CD4-positive, alpha-beta T cell (primary cell): ENCODE results near the gene ZNF574. TPM values are rescaled to one million over a fixed set of nuclear protein-coding genes. Genes with fewer than 3 reads are reported as not detected.

Experiments used
- ATAC-seq: fragments of 200-7000 bp; cut with Tn5 transposase; one replicate; pipeline ENCODE4 v1.10.0; 2022; ENCODE audit warnings: mild to moderate bottlenecking; ENCODE audit not compliant: poor library complexity
- CTCF ChIA-PET: fragments of 350-600 bp; sonication (Branson Sonifier 250); formaldehyde crosslinking; loops from one replicate; lab custom pipeline; 2021; ENCODE audit warnings: antibody characterized with exemption, inconsistent platforms; lab: Charles Lee
- POLR2A ChIA-PET: fragments of 350-600 bp; sonication (Branson Sonifier 250); formaldehyde crosslinking; loops from one replicate; lab custom pipeline; 2021; ENCODE audit warnings: antibody characterized with exemption, inconsistent platforms; lab: Charles Lee
- DNase-seq, 14 experiments: peaks; one replicate each; pipeline ENCODE4 v3.0.0-alpha.2; 2013 to 2020; ENCODE audit warnings: mixed read lengths in 2 of 14
- H3K27ac ChIP-seq, 2 donors: one replicate each; pipeline versions ENCODE4 v1.5.1 to v1.7.0; 2013; ENCODE audit warnings: low read length in 2 of 2, low read depth in 1 of 2, mild to moderate bottlenecking in 1 of 2
- H3K27me3 ChIP-seq, 2 experiments: 1 replicate in 1 of 2; 2 replicates in 1 of 2; pipeline versions ENCODE4 v1.6.1 to v1.7.0; 2013; ENCODE audit warnings: low read length in 2 of 2, control low read depth in 1 of 2, mild to moderate bottlenecking in 1 of 2, moderate library complexity in 1 of 2; ENCODE audit not compliant: insufficient read depth in 2 of 2, control insufficient read depth in 1 of 2
- H3K36me3 ChIP-seq: one replicate; pipeline ENCODE4 v1.6.1; 2013; ENCODE audit warnings: low read length, control low read depth; ENCODE audit not compliant: insufficient read depth
- H3K4me1 ChIP-seq: one replicate; pipeline ENCODE4 v1.6.1; 2013; ENCODE audit warnings: low read length, control low read depth; ENCODE audit not compliant: insufficient read depth
- H3K4me3 ChIP-seq: one replicate; pipeline ENCODE4 v1.5.1; 2013; ENCODE audit warnings: mild to moderate bottlenecking, low read length, moderate library complexity
- H3K9me3 ChIP-seq, 2 experiments: 1 replicate in 1 of 2; 2 replicates in 1 of 2; pipeline versions ENCODE4 v1.6.1 to v1.7.0; 2013; ENCODE audit warnings: low read length in 2 of 2, mild to moderate bottlenecking in 2 of 2, control low read depth in 1 of 2, moderate library complexity in 1 of 2; ENCODE audit not compliant: control insufficient read depth in 1 of 2, insufficient read depth in 1 of 2
- H3K27ac Mint-ChIP-seq: one replicate; pipeline ENCODE4 v1.8.0; 2020; ENCODE audit warnings: mixed read lengths
- H3K27me3 Mint-ChIP-seq: one replicate; pipeline ENCODE4 v1.8.0; 2021; ENCODE audit warnings: mixed read lengths
- H3K36me3 Mint-ChIP-seq: one replicate; pipeline ENCODE4 v1.8.0; 2021; ENCODE audit warnings: low read depth, mixed read lengths
- H3K4me1 Mint-ChIP-seq: one replicate; pipeline ENCODE4 v1.8.0; 2021; ENCODE audit warnings: low read depth, mixed read lengths
- H3K4me3 Mint-ChIP-seq: one replicate; pipeline ENCODE4 v1.8.0; 2020; ENCODE audit warnings: mild to moderate bottlenecking, mixed read lengths
- H3K9me3 Mint-ChIP-seq: one replicate; pipeline ENCODE4 v1.8.0; 2020; ENCODE audit warnings: mixed read lengths
- CTCF ChIP-seq: fragments of 200-600 bp; IDR thresholded peaks from one replicate; pipeline ENCODE4 v1.8.0; 2022; ENCODE audit warnings: antibody characterized with exemption, mild to moderate bottlenecking
- intact Hi-C, 2 experiments: fragments of 100-400 bp; cut with DNase I in 1 of 2; cut with micrococcal nuclease in 1 of 2; formaldehyde crosslinking; loops; one replicate each; pipeline versions ENCODE4 v1.15.1 to v1.9.0; 2023 to 2025; cut with DNase I, micrococcal nuclease
- total RNA-seq, 174 experiments: library from RNA in 2 of 174; stranded (reverse) in 2 of 174; gene quantifications; one replicate each; pipeline ENCODE4 v1.2.3 and lab custom pipeline; 2021 to 2026

ZNF574 gene
- total RNA-seq, 2 experiments from 2014 or later: 21.5 to 24.0 TPM

- CTCF ChIA-PET: interaction anchor here (1.3 kb wide), 1 partner anchor 14 kb away, joined by 6 read pairs; no protein-coding TSS in a partner anchor
- peak in 1 of 14 experiments; percentile 19 for DNase-seq
- H3K4me3 Mint-ChIP-seq: peak overlapping the region; percentile 3
Observed at GRCh38 chr19:42048992-42049391, 27.0 kb upstream of the ZNF574 start.

GRCh38 chr19:42051166-42052115 lies 24.5 kb upstream of the ZNF574 start:
- CTCF ChIA-PET: interaction anchor here (0.6 kb wide), 1 partner anchor 215 kb away, joined by 3 read pairs; no protein-coding TSS in a partner anchor
- ATAC-seq (no peak), DNase-seq (no peak)
- intact Hi-C loops: no loop called here
- Mint-ChIP-seq H3K4me3 (no peak overlapping the region), H3K9me3 (no peaks in the 10 kb centered on the region), H3K36me3 (no peaks in the 10 kb centered on the region), H3K4me1 (no peaks in the 10 kb centered on the region), H3K27ac (no peak overlapping the region), H3K27me3 (no peaks in the 10 kb centered on the region)
- POLR2A ChIA-PET: no interaction called here
- Histone ChIP-seq H3K27me3 (no peaks in the 10 kb centered on the region), H3K4me1 (peaks cover 2% of the 10 kb centered on the region), H3K36me3 (no peaks in the 10 kb centered on the region), H3K9me3 (no peaks in the 10 kb centered on the region), H3K27ac (no peak overlapping the region), H3K4me3 (no peak overlapping the region)
- no peak for TF ChIP-seq CTCF

More at GRCh38 chr19:42048992-42049391, 27.0 kb upstream of the ZNF574 start:
- H3K36me3 Mint-ChIP-seq: no peaks in the 10 kb centered on the region
- no peak for ATAC-seq
- H3K27ac Mint-ChIP-seq: no peak overlapping the region
- no peaks in the 10 kb centered on the region for H3K27me3 Mint-ChIP-seq
- H3K36me3 ChIP-seq: no peaks in the 10 kb centered on the region
- no peak overlapping the region for H3K27ac ChIP-seq
- intact Hi-C loops: no loop called here
- no peaks in the 10 kb centered on the region for H3K9me3 Mint-ChIP-seq
- H3K4me1 Mint-ChIP-seq: no peaks in the 10 kb centered on the region
- H3K4me3 ChIP-seq: no peak overlapping the region
- peaks cover 2% of the 10 kb centered on the region for H3K4me1 ChIP-seq
- POLR2A ChIA-PET: no interaction called here
- TF ChIP-seq CTCF: no peak
- H3K9me3 ChIP-seq: no peaks in the 10 kb centered on the region
- H3K27me3 ChIP-seq: no peaks in the 10 kb centered on the region

- CTCF ChIA-PET: no interaction called here
- Mint-ChIP-seq H3K27ac (no peak overlapping the region), H3K27me3 (no peaks in the 10 kb centered on the region), H3K36me3 (no peaks in the 10 kb centered on the region), H3K9me3 (no peaks in the 10 kb centered on the region), H3K4me1 (no peaks in the 10 kb centered on the region), H3K4me3 (no peak overlapping the region)
- Histone ChIP-seq H3K4me1 (peaks cover 2% of the 10 kb centered on the region), H3K36me3 (no peaks in the 10 kb centered on the region), H3K4me3 (no peak overlapping the region), H3K9me3 (no peaks in the 10 kb centered on the region), H3K27me3 (no peaks in the 10 kb centered on the region), H3K27ac (no peak overlapping the region)
- POLR2A ChIA-PET: no interaction called here
- no peak for ATAC-seq
- TF ChIP-seq CTCF: no peak
- intact Hi-C loops: no loop called here
- DNase-seq: no peak
Observed at GRCh38 chr19:42052241-42052863, 23.6 kb upstream of the ZNF574 start.
